ENCODE measurements around the gene NDUFB1.

The NDUFB1 gene

GRCh38 chr14:92121670-92122350 lies at the start of gene NDUFB1, which contains the start of gene CPSF2:
Gene NDUFB1 (minus strand): TSS chr14:92121706. CDS start chr14:92117637, 4,069 bp downstream.
Gene CPSF2 (plus strand): TSS chr14:92121969. CDS start chr14:92130985, 9,016 bp downstream.
- peak; percentile 60 to 75 for DNase-seq (ENCODE audit: low read depth in 2 of 2)

- DNase-seq (ENCODE audit: low read depth in 2 of 2) = no peak
Measured at GRCh38 chr14:92164958-92165357, 43.5 kb upstream of the NDUFB1 start.

GRCh38 chr14:92161521-92161920 lies 40.0 kb upstream of the NDUFB1 start:
- no peak for DNase-seq (ENCODE audit: low read depth in 2 of 2)

GRCh38 chr14:92160619-92161018 lies 39.1 kb upstream of the NDUFB1 start:
- no peak for DNase-seq (ENCODE audit: low read depth in 2 of 2)

GRCh38 chr14:92154283-92154942 lies 32.9 kb upstream of the NDUFB1 start:
- DNase-seq (ENCODE audit: low read depth in 2 of 2) = no peak

GRCh38 chr14:92153581-92153980 lies 32.1 kb upstream of the NDUFB1 start:
- no peak for DNase-seq (ENCODE audit: low read depth in 2 of 2)

GRCh38 chr14:92144708-92145107 lies 23.2 kb upstream of the NDUFB1 start:
- DNase-seq (ENCODE audit: low read depth in 2 of 2) = no peak

- no peak for DNase-seq (ENCODE audit: low read depth in 2 of 2)
Measured at GRCh38 chr14:92143962-92144361, 22.5 kb upstream of the NDUFB1 start.

GRCh38 chr14:92143309-92143708 lies 21.8 kb upstream of the NDUFB1 start:
- DNase-seq (ENCODE audit: low read depth in 2 of 2) = no peak

- no peak for DNase-seq (ENCODE audit: low read depth in 2 of 2)
Measured at GRCh38 chr14:92135269-92135668, 13.8 kb upstream of the NDUFB1 start.

GRCh38 chr14:92134456-92134855 lies 12.9 kb upstream of the NDUFB1 start:
- no peak for DNase-seq (ENCODE audit: low read depth in 2 of 2)

GRCh38 chr14:92122761-92123160 lies 1.3 kb upstream of the NDUFB1 start:
- no peak for DNase-seq (ENCODE audit: low read depth in 2 of 2)

- DNase-seq (ENCODE audit: low read depth in 2 of 2) = no peak
Measured at GRCh38 chr14:92122351-92122677, 808 bp upstream of the NDUFB1 start.

- no peak for DNase-seq (ENCODE audit: low read depth in 2 of 2)
Measured at GRCh38 chr14:92121207-92121669, 268 bp downstream of the NDUFB1 start.

- no peak for DNase-seq (ENCODE audit: low read depth in 2 of 2)
Measured at GRCh38 chr14:92109490-92109889, 12.0 kb downstream of the NDUFB1 start.

GRCh38 chr14:92108345-92109254 lies 12.9 kb downstream of the NDUFB1 start:
- no peak for DNase-seq (ENCODE audit: low read depth in 2 of 2)

GRCh38 chr14:92106143-92106926 lies 15.2 kb downstream of the NDUFB1 start, which contains the start of gene ATXN3:
Gene ATXN3 (minus strand): TSS chr14:92106582. CDS start chr14:92106552, 30 bp downstream.
- DNase-seq (ENCODE audit: low read depth in 2 of 2) = peak; percentile 87 to 94

- DNase-seq (ENCODE audit: low read depth in 2 of 2) = no peak
Measured at GRCh38 chr14:92105893-92106142, 15.7 kb downstream of the NDUFB1 start.

GRCh38 chr14:92105073-92105892 lies 16.2 kb downstream of the NDUFB1 start:
- no peak for DNase-seq (ENCODE audit: low read depth in 2 of 2)

- DNase-seq (ENCODE audit: low read depth in 2 of 2) = no peak
Measured at GRCh38 chr14:92103363-92103989, 18.0 kb downstream of the NDUFB1 start.
